CD4-positive, alpha-beta T cell treated with Interferon alpha-2 for 1 hour (primary cell): ENCODE results near the gene SINHCAF.

Experiments used
- DNase-seq, 2 donors: peaks; one replicate each; pipeline ENCODE4 v3.0.0-alpha.2; 2020 to 2022

SINHCAF gene

DNA sequence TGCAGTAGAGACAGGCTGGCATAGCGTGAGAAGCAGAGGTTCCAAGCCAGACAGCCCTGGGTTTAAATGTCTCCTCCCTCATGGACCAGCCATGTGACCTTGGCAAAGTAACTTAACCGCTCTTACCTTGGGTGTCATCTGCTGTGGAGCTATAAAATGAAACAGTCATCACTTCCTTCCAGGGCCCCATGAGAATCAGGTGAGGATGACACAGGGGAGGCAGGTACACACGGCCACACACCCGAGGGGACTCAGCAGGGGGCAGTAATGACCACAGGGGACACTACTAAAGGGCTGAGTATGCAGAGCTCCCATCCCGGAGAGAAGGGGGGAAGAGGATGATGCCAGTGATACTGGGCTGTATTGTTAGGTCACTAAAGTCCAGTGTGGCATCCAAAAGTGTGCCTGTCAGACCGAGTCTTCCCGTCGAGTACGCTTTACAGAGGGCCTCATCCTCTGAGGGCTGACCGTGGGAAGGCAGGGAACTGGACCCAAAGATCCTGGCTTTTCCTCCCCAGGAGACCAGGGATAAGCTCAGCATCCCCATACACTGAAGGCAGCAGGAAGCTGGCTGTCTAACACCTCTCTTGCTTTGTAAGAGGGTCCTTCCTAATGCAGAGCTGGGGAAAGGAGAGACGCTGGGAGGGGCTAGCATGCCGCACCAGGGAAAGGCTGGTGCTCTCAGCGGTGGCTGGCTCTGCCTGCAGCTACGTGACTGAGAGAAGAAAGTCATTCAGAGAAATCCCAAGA, 94.2 kb downstream of the SINHCAF start:
- no peak for DNase-seq
